ENCODE results near the gene EML3. TPM values are rescaled to one million over a fixed set of nuclear protein-coding genes. Genes with fewer than 3 reads are reported as not detected.
A peak's percentile ranks its signal among the peaks of the same experiment; 100 is the strongest.

Gene EML3
- total RNA-seq, 1 donor from 2014 or later: 80.9 TPM

GRCh38 chr11:62580959-62581715 lies 31.4 kb downstream of the EML3 start:
- Mint-ChIP-seq H3K9me3 (ENCODE audit: unreplicated experiment) (no peaks in the 10 kb centered on the region), H3K4me3 (ENCODE audit: unreplicated experiment) (no peak overlapping the region), H3K27ac (ENCODE audit: unreplicated experiment) (no peak overlapping the region), H3K36me3 (ENCODE audit: unreplicated experiment) (peaks cover 14% of the 10 kb centered on the region), H3K4me1 (ENCODE audit: unreplicated experiment) (peaks cover 3% of the 10 kb centered on the region), H3K27me3 (ENCODE audit: unreplicated experiment) (no peaks in the 10 kb centered on the region)
- DNase-seq (ENCODE audit: extremely low spot score, unreplicated experiment): no peak
- TF ChIP-seq, protein P1, sequence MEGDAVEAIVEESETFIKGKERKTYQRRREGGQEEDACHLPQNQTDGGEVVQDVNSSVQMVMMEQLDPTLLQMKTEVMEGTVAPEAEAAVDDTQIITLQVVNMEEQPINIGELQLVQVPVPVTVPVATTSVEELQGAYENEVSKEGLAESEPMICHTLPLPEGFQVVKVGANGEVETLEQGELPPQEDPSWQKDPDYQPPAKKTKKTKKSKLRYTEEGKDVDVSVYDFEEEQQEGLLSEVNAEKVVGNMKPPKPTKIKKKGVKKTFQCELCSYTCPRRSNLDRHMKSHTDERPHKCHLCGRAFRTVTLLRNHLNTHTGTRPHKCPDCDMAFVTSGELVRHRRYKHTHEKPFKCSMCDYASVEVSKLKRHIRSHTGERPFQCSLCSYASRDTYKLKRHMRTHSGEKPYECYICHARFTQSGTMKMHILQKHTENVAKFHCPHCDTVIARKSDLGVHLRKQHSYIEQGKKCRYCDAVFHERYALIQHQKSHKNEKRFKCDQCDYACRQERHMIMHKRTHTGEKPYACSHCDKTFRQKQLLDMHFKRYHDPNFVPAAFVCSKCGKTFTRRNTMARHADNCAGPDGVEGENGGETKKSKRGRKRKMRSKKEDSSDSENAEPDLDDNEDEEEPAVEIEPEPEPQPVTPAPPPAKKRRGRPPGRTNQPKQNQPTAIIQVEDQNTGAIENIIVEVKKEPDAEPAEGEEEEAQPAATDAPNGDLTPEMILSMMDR (IDR thresholded peaks at IDR 0.05): no peak

- DNase-seq (ENCODE audit: extremely low spot score, unreplicated experiment): no peak
- no peaks in the 10 kb centered on the region for H3K9me3 Mint-ChIP-seq (ENCODE audit: unreplicated experiment)
- H3K4me3 Mint-ChIP-seq (ENCODE audit: unreplicated experiment): no peak overlapping the region
- H3K27ac Mint-ChIP-seq (ENCODE audit: unreplicated experiment): no peak overlapping the region
- TF ChIP-seq, protein P1 (IDR thresholded peaks at IDR 0.05): no peak
- peaks cover 14% of the 10 kb centered on the region for H3K36me3 Mint-ChIP-seq (ENCODE audit: unreplicated experiment)
- H3K27me3 Mint-ChIP-seq (ENCODE audit: unreplicated experiment): no peaks in the 10 kb centered on the region
- peaks cover 19% of the 10 kb centered on the region for H3K4me1 Mint-ChIP-seq (ENCODE audit: unreplicated experiment)
These were observed 33.3 kb downstream of the EML3 start for GRCh38 chr11:62579252-62579651.

GRCh38 chr11:62578541-62578940 lies 34.0 kb downstream of the EML3 start:
- Mint-ChIP-seq H3K27me3 (ENCODE audit: unreplicated experiment) (no peaks in the 10 kb centered on the region), H3K9me3 (ENCODE audit: unreplicated experiment) (no peaks in the 10 kb centered on the region), H3K4me1 (ENCODE audit: unreplicated experiment) (peaks cover 19% of the 10 kb centered on the region), H3K36me3 (ENCODE audit: unreplicated experiment) (peaks cover 14% of the 10 kb centered on the region), H3K27ac (ENCODE audit: unreplicated experiment) (no peak overlapping the region), H3K4me3 (ENCODE audit: unreplicated experiment) (no peak overlapping the region)
- TF ChIP-seq, protein P1 (IDR thresholded peaks at IDR 0.05): no peak
- DNase-seq (ENCODE audit: extremely low spot score, unreplicated experiment): no peak

DNA sequence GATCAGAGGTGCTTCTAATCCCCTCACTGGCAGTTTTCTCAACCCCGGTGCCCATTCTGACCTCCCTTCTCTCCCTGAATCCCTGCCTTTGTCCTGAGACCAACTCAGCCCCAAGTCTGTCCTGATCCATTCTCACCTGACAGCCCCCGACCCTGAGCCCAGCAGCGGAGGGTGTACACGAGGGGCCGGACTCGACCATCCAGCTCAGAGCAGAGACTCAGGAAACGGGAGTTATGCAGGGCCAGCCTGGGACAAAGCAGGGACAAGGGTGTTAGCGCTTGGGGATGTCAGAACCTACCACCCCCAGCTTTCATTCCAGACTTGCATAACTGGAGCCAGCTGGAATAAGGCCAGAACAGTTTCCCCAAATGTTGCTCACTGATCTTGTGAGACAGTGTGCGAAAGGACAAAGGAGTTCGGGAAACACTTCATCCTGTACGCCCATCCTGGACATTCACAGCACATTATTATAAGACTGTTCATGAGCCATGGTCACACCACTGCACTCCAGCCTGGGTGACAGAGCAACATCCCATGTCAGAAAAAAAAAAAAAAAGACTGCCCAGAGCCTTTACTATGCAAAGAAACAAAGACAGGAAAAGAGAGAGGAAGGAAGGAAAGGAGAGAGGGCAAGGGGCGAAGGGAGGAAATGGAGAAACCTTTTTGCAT lies 35.4 kb downstream of the EML3 start:
- DNase-seq (ENCODE audit: extremely low spot score, unreplicated experiment): no peak

DNA sequence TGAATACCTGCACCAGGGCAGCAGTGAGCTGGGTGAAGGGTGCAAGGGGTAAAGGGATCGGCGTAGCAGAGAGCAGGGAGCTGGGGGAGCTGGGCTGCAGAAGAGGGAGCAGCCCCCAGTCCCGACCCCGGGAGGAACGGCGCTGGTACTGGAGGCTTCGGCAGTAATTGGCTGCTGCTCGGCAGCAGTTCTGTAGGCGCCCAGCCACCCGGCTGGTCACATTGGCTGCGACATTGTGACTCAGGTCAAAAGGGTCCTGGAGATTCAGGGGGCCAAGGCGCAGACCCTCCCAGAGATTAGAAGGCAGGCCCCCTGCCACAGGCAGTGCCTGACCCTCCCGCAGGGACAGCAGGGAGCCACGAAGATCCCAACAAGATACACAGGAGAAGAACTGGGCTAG lies 36.7 kb downstream of the EML3 start:
- H3K4me1 Mint-ChIP-seq (ENCODE audit: unreplicated experiment): peaks cover 40% of the 10 kb centered on the region
- DNase-seq (ENCODE audit: extremely low spot score, unreplicated experiment): no peak
- H3K4me3 Mint-ChIP-seq (ENCODE audit: unreplicated experiment): peak overlapping the region; percentile 95
- TF ChIP-seq, protein P1 (IDR thresholded peaks at IDR 0.05): no peak
- H3K27ac Mint-ChIP-seq (ENCODE audit: unreplicated experiment): peak overlapping the region; percentile 99
- H3K27me3 Mint-ChIP-seq (ENCODE audit: unreplicated experiment): no peaks in the 10 kb centered on the region
- H3K36me3 Mint-ChIP-seq (ENCODE audit: unreplicated experiment): peaks cover 31% of the 10 kb centered on the region
- no peaks in the 10 kb centered on the region for H3K9me3 Mint-ChIP-seq (ENCODE audit: unreplicated experiment)

More for the DNA sequence above, 35.4 kb downstream of the EML3 start:
- Mint-ChIP-seq H3K36me3 (ENCODE audit: unreplicated experiment) (peaks cover 24% of the 10 kb centered on the region), H3K27ac (ENCODE audit: unreplicated experiment) (no peak overlapping the region), H3K4me1 (ENCODE audit: unreplicated experiment) (peaks cover 29% of the 10 kb centered on the region), H3K27me3 (ENCODE audit: unreplicated experiment) (no peaks in the 10 kb centered on the region), H3K4me3 (ENCODE audit: unreplicated experiment) (no peak overlapping the region), H3K9me3 (ENCODE audit: unreplicated experiment) (no peaks in the 10 kb centered on the region)
- TF ChIP-seq, protein P1 (IDR thresholded peaks at IDR 0.05): no peak
